Right ventricle myocardium superior (tissue), 1 donor: ENCODE results near the gene COX19. TPM values are rescaled to one million over a fixed set of nuclear protein-coding genes. Genes with fewer than 3 reads are reported as not detected.
A peak's percentile ranks its signal among the peaks of the same experiment; 100 is the strongest.
"Not testable (repeated sequence)": the region's sequence is repeated elsewhere in the genome, so short reads cannot be mapped to it uniquely, and the experiment has no call there.

Experiments used
- ATAC-seq: fragments of 200-7000 bp; cut with Tn5 transposase; one replicate; pipeline ENCODE4 v1.9.1; 2020; ENCODE audit warnings: mild to moderate bottlenecking; ENCODE audit not compliant: poor library complexity
- DNase-seq: peaks from one replicate; pipeline ENCODE4 v3.0.0-alpha.2; 2020
- intact Hi-C: fragments of 100-400 bp; cut with DNase I; formaldehyde crosslinking; loops from one replicate; pipeline ENCODE4 v1.11.2; 2022
- total RNA-seq: library from RNA; stranded (reverse); fragmentation: NEBNext Ultra II Directional; extraction: Animal tissue kit (Norgen Biotek cat#: 25700); gene quantifications from one replicate; pipeline ENCODE4 v1.2.1, GENCODE V29; 2021
- donor health status: DM: no; HTN: yes; CAD: no; lungs with severe emphysema.

COX19 gene
- total RNA-seq, 1 donor from 2014 or later, result 8.0 TPM

- DNase-seq (no peak), ATAC-seq (no peak)
- intact Hi-C loops, result no loop called here
These were observed 7.8 kb downstream of the COX19 start for GRCh38 chr7:967361-968082.

GRCh38 chr7:966291-967069 is 8.9 kb downstream of the COX19 start:
- DNase-seq (no peak), ATAC-seq (no peak)
- intact Hi-C loops, result no loop called here

- DNase-seq (peak; percentile 47), ATAC-seq (peak; percentile 68)
- intact Hi-C loops, result no loop called here
These were observed 10.7 kb downstream of the COX19 start for GRCh38 chr7:964401-965231.

- DNase-seq (peak; percentile 37), ATAC-seq (no peak)
- intact Hi-C loops, result no loop called here
These were observed 11.9 kb downstream of the COX19 start for GRCh38 chr7:963236-964078.

GRCh38 chr7:962401-963081 is 12.8 kb downstream of the COX19 start:
- intact Hi-C loops, result no loop called here
- DNase-seq (peak; percentile 30), ATAC-seq (no peak)

- ATAC-seq (no peak), DNase-seq (peak; percentile 29)
- intact Hi-C loops, result no loop called here
These were observed 13.6 kb downstream of the COX19 start for GRCh38 chr7:961546-962400.

GRCh38 chr7:960972-961371 is 14.4 kb downstream of the COX19 start:
- intact Hi-C loops, ATAC-seq: not testable (repeated sequence)
- DNase-seq, result peak; percentile 40

- intact Hi-C loops, result no loop called here
- ATAC-seq (no peak), DNase-seq (peak; percentile 40)
These were observed 15.0 kb downstream of the COX19 start for GRCh38 chr7:960269-960871.

- peak; percentile 17 for DNase-seq
- ATAC-seq, intact Hi-C loops: not testable (repeated sequence)
These were observed 15.6 kb downstream of the COX19 start for GRCh38 chr7:959740-960139.

GRCh38 chr7:959271-959670 is 16.1 kb downstream of the COX19 start:
- peak; percentile 29 for DNase-seq
- intact Hi-C loops, result no loop called here
- no peak for ATAC-seq

GRCh38 chr7:958221-959200 is 16.8 kb downstream of the COX19 start:
- ATAC-seq (no peak), DNase-seq (peak; percentile 28)
- intact Hi-C loops, result no loop called here

GRCh38 chr7:957418-958220 is 17.7 kb downstream of the COX19 start:
- ATAC-seq, result peak; percentile 23
- peak; percentile 79 for DNase-seq
- intact Hi-C loops, result no loop called here

- DNase-seq, result peak; percentile 40
- intact Hi-C loops, result no loop called here
- no peak for ATAC-seq
These were observed 19.3 kb downstream of the COX19 start for GRCh38 chr7:956031-956430.

- DNase-seq (peak; percentile 70), ATAC-seq (peak; percentile 65)
- intact Hi-C loops, result no loop called here
These were observed 20.8 kb downstream of the COX19 start, which contains the start of gene ADAP1 for GRCh38 chr7:954330-955238. Gene ADAP1, minus strand, starts transcription at chr7:954680. Its CDS starts 203 bp downstream, at chr7:954477.
